K562 (cell line): ENCODE data around the gene DBF4B. TPM values are rescaled to one million over a fixed set of nuclear protein-coding genes. Genes with fewer than 3 reads are reported as not detected.

Experiments used
- ATAC-seq: fragments of 200-7000 bp; cut with Tn5 transposase; 3 replicates; pipeline ENCODE4 v1.9.1; 2020; ENCODE audit warnings: moderate library complexity
- BruUV-seq: library from RNA; stranded (reverse); fragments of 400-500 nt; replicated peaks from 2 replicates; lab custom pipeline; 2021; lab: Mats Ljungman, UMichigan
- CTCF ChIA-PET: fragments of 300-600 bp; formaldehyde crosslinking; extraction: SDS; loops from one replicate; lab custom pipeline; 2021; ENCODE audit warnings: low intra/inter-chr PET ratio; lab: Yijun Ruan, JAX
- POLR2A ChIA-PET: fragments of 300-600, 350-650 bp; sonication (Branson Sonifier 250); formaldehyde crosslinking; extraction: SDS; loops from one replicate; lab custom pipeline; 2021; ENCODE audit warnings: antibody characterized with exemption, inconsistent platforms; lab: Yijun Ruan, JAX
- DNase-seq, 4 experiments: peaks; one replicate each; pipeline versions ENCODE4 v3.0.0 to v3.0.0-alpha.2; 2011 to 2018; ENCODE audit warnings: low spot score in 3 of 4, mixed read lengths in 3 of 4; ENCODE audit errors: extremely low read depth in 1 of 4
- FAIRE-seq: peaks from 2 replicates; lab custom pipeline; 2011; peaks lifted over from hg19 to GRCh38; lab: Jason Lieb, UNC
- H2AFZ ChIP-seq: 2 replicates; pipeline ENCODE4 v1.6.0; 2011; ENCODE audit warnings: low read depth, low read length, control low read depth, inconsistent platforms
- H3K27ac ChIP-seq: fragments of 200-600 bp; 3 replicates; pipeline ENCODE4 v1.8.0; 2011; ENCODE audit warnings: low read depth, mild to moderate bottlenecking, control low read depth, inconsistent platforms, low read length, moderate library complexity, mixed read lengths; ENCODE audit errors: extremely low read depth
- H3K27me3 ChIP-seq, 2 experiments: fragments of 300-600 bp in 1 of 2; 2 replicates in 1 of 2; 3 replicates in 1 of 2; pipeline versions ENCODE4 v1.6.0 to v1.8.0; 2011; ENCODE audit warnings: inconsistent platforms in 2 of 2, low read length in 2 of 2, mild to moderate bottlenecking in 1 of 2, mixed read lengths in 1 of 2, moderate library complexity in 1 of 2; ENCODE audit not compliant: control insufficient read depth in 2 of 2, insufficient read depth in 2 of 2
- H3K36me3 ChIP-seq: fragments of 300-600 bp; 3 replicates; pipeline ENCODE4 v1.8.0; 2011; ENCODE audit warnings: mild to moderate bottlenecking, low read length, inconsistent platforms; ENCODE audit not compliant: control insufficient read depth, insufficient read depth
- H3K4me1 ChIP-seq, 2 experiments: fragments of 200-600 bp in 1 of 2; replicated peaks in 1 of 2; 2 replicates in 1 of 2; 3 replicates in 1 of 2; pipeline versions ENCODE4 v1.5.1 to v1.8.0; 2011; ENCODE audit warnings: inconsistent platforms in 2 of 2, low read length in 2 of 2, mild to moderate bottlenecking in 1 of 2, mixed read lengths in 1 of 2, moderate library complexity in 1 of 2; ENCODE audit not compliant: control insufficient read depth in 2 of 2, insufficient read depth in 2 of 2
- H3K4me2 ChIP-seq: 2 replicates; pipeline ENCODE4 v1.6.1; 2011; ENCODE audit warnings: low read length, control low read depth, inconsistent platforms, mixed read lengths; ENCODE audit not compliant: insufficient read depth
- H3K4me3 ChIP-seq: fragments of 200-600 bp; sonication (generic), shearing (Covaris generic); 2 replicates; pipeline ENCODE4 v1.5.1; 2016; ENCODE audit warnings: control low read depth, inconsistent platforms
- H3K79me2 ChIP-seq: fragments of 200-600 bp; 3 replicates; pipeline ENCODE4 v1.8.0; 2011; ENCODE audit warnings: low read length, inconsistent platforms; ENCODE audit not compliant: control insufficient read depth, insufficient read depth
- H3K9ac ChIP-seq, 2 experiments: 2 replicates each; pipeline versions ENCODE4 v1.6.0 to v1.6.1; 2011; ENCODE audit warnings: low read depth in 2 of 2, low read length in 2 of 2, control low read depth in 1 of 2, inconsistent platforms in 1 of 2, mild to moderate bottlenecking in 1 of 2, mixed read lengths in 1 of 2; ENCODE audit not compliant: insufficient read depth in 1 of 2
- H3K9me1 ChIP-seq: one replicate; pipeline ENCODE4 v1.6.0; 2011; ENCODE audit warnings: inconsistent platforms, mild to moderate bottlenecking, low read length, moderate library complexity; ENCODE audit not compliant: control insufficient read depth, insufficient read depth
- H3K9me3 ChIP-seq: replicated peaks from 2 replicates; pipeline ENCODE4 v1.5.1; 2011; ENCODE audit warnings: low read depth, low read length, inconsistent platforms; ENCODE audit not compliant: control insufficient read depth, insufficient read depth
- H4K20me1 ChIP-seq: replicated peaks from 2 replicates; pipeline ENCODE4 v1.6.1; 2011; ENCODE audit warnings: low read length, inconsistent platforms, mixed read lengths; ENCODE audit not compliant: control insufficient read depth, insufficient read depth
- ARID1B ChIP-seq: fragments of 450-650 bp; IDR thresholded peaks from 2 replicates; pipeline ENCODE4 v1.6.1; 2016; ENCODE audit warnings: antibody characterized with exemption, mild to moderate bottlenecking, inconsistent platforms
- BCLAF1 ChIP-seq, 2 experiments: fragments of 450-650 bp in 1 of 2; IDR thresholded peaks; 2 replicates each; pipeline ENCODE4 v1.6.1; 2011 to 2017; ENCODE audit warnings: low read depth in 2 of 2, antibody characterized with exemption in 1 of 2, borderline replicate concordance in 1 of 2, low read length in 1 of 2, mild to moderate bottlenecking in 1 of 2, mixed read lengths in 1 of 2; ENCODE audit not compliant: control insufficient read depth in 1 of 2
- CBX3 ChIP-seq, 2 experiments: IDR thresholded peaks; 1 replicate in 1 of 2; 2 replicates in 1 of 2; pipeline ENCODE4 v1.6.1; 2012; ENCODE audit warnings: inconsistent platforms in 2 of 2, low read length in 2 of 2, borderline replicate concordance in 1 of 2, control low read depth in 1 of 2
- ETV1 ChIP-seq: fragments of 450-650 bp; conservative IDR thresholded peaks from 2 replicates; pipeline ENCODE4 v1.6.1; 2016; ENCODE audit warnings: missing genetic modification characterization, control low read depth, low read depth, missing compliant biosample characterization
- MIER1 ChIP-seq: fragments of 450-650 bp; IDR thresholded peaks from 2 replicates; pipeline ENCODE4 v1.6.1; 2016; ENCODE audit warnings: antibody characterized with exemption, mild to moderate bottlenecking, low read depth
- MTF1 ChIP-seq: fragments of 250-450 bp; sonication (Bioruptor Pico); IDR thresholded peaks from 2 replicates; pipeline ENCODE4 v1.9.0; 2021; ENCODE audit warnings: moderate library complexity, mild to moderate bottlenecking, inconsistent platforms, borderline replicate concordance
- RCOR1 ChIP-seq, 2 experiments: IDR thresholded peaks; 2 replicates each; pipeline ENCODE4 v1.6.1; 2012; ENCODE audit warnings: low read depth in 2 of 2, low read length in 2 of 2, borderline replicate concordance in 1 of 2, improper control_type of control experiment in 1 of 2
- RFX5 ChIP-seq: IDR thresholded peaks from 2 replicates; pipeline ENCODE4 v1.6.1; 2011; ENCODE audit warnings: low read depth, mild to moderate bottlenecking, improper control_type of control experiment, low read length
- TCFL5 ChIP-seq: fragments of 250-450 bp; sonication (Bioruptor Pico); conservative IDR thresholded peaks from 2 replicates; pipeline ENCODE4 v1.6.1; 2021; ENCODE audit warnings: mild to moderate bottlenecking, moderate library complexity, matching md5 sums
- THAP7 ChIP-seq: fragments of 250-450 bp; sonication (Bioruptor Pico); IDR thresholded peaks from 2 replicates; pipeline ENCODE4 v1.5.0; 2021
- TOE1 ChIP-seq, 2 experiments: fragments of 450-650 bp in 1 of 2; sonication (generic) in 1 of 2; formaldehyde crosslinking in 1 of 2; IDR thresholded peaks; 2 replicates each; pipeline versions ENCODE4 v1.7.1 to v1.8.0; 2016 to 2022; ENCODE audit warnings: borderline replicate concordance in 2 of 2, mild to moderate bottlenecking in 2 of 2, antibody characterized with exemption in 1 of 2, inconsistent platforms in 1 of 2, low read depth in 1 of 2, missing genetic modification reagents in 1 of 2, moderate library complexity in 1 of 2
- ZNF165 ChIP-seq: fragments of 250-450 bp; sonication (Bioruptor Pico); IDR thresholded peaks from 2 replicates; pipeline ENCODE4 v1.4.0; 2020; ENCODE audit warnings: borderline replicate concordance
- ZNF512 ChIP-seq: IDR thresholded peaks from 2 replicates; pipeline ENCODE4 v1.6.1; 2016; ENCODE audit warnings: missing genetic modification characterization, missing compliant biosample characterization
- WGBS: fragments of 100-300 bp; shearing (Covaris generic); methylation state at CpG from one replicate; pipeline ENCODE4 v1.1.6; 2016; ENCODE audit warnings: low coverage, mixed read lengths; ENCODE audit not compliant: insufficient coverage; ENCODE audit errors: missing lambda C conversion rate; 5-methylcytosine and 5-hydroxymethylcytosine counted together
- in situ Hi-C: fragments of 300-500 bp; cut with MboI; formaldehyde crosslinking; loops from 4 replicates; pipeline ENCODE4 v1.15.0; 2018; ENCODE audit warnings: inconsistent platforms, mixed read lengths
- intact Hi-C: fragments of 100-400 bp; cut with micrococcal nuclease; formaldehyde crosslinking; loops from 2 replicates; pipeline ENCODE4 v1.14.2; 2022
- polyA plus RNA-seq, 8 experiments: library from polyadenylated mRNA; depleted of rRNA in 4 of 8; stranded (reverse) in 5 of 8; unstranded in 3 of 8; fragments of >200 nt; fragmentation: Nextera tagmentation in 2 of 8; fragmentation: Illumina TruSeq in 1 of 8; extraction: Ambion mirVana in 2 of 8; extraction: Trizol in 1 of 8; gene quantifications; 2 replicates each; pipeline versions ENCODE4 v1.2.1 to v1.2.3, GENCODE V29; 2011 to 2014; ENCODE audit warnings: inconsistent platforms in 1 of 8, missing spikeins in 1 of 8
- total RNA-seq, 7 experiments: library from RNA; depleted of rRNA in 6 of 7; stranded (reverse); fragments of >200 nt in 6 of 7; fragmentation: Illumina TruSeq in 2 of 7; extraction: Trizol in 2 of 7; gene quantifications; 2 replicates each; pipeline versions ENCODE4 v1.2.1 to v1.2.3, GENCODE V29; 2011 to 2021; ENCODE audit warnings: low replicate concordance in 1 of 7

DBF4B gene
- total and polyA plus RNA-seq, 9 of the 15 experiments (the other 6 are each of a cell fraction or from before 2014, with no cell fraction given): 2.5 to 26.9 (median 14.6) TPM

GRCh38 chr17:44672479-44673093 is 35.9 kb upstream of the DBF4B start (continued):
- TF ChIP-seq ZNF512 (tag): no peak

DNA sequence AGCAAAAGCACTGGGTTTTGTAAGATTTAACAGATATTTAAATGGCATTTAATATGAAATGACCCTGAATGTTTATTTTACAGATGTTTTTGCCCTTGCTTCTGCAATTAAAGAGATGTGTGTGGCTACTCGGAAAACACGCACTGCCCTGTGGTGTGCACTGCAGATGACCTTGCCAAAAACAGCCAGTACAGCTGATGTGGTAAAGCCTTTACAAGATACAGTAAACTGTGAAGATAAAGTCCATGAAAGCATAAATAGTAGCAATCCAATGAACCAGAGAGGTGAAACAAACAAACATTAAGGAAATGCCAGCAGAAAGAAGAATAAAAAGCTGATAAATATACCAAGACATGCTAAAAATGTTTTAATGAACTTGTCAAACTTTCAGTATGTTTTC is 34.6 kb upstream of the DBF4B start:
- intact Hi-C loops (no loop called here), in situ Hi-C loops (loop anchor here (5.0 kb wide), 1 partner anchor 142 kb away; no protein-coding TSS in a partner anchor)
- FAIRE-seq (no peak), DNase-seq (no peak), ATAC-seq (no peak)
- H3K4me3 ChIP-seq: no peak overlapping the region
- H3K36me3 ChIP-seq: peaks cover 10% of the 10 kb centered on the region; the same call in 2 of the 3 replicates
- BruUV-seq: no TSS peak
- CTCF ChIA-PET: no interaction called here
- H3K79me2 ChIP-seq: no peaks in the 10 kb centered on the region
- H3K9me3 ChIP-seq: no peaks in the 10 kb centered on the region
- H3K27me3 ChIP-seq: no peaks in the 10 kb centered on the region
- POLR2A ChIA-PET: no interaction called here
- 27% methylated on average over 2 of the region's 2 CpGs for WGBS
- no peak overlapping the region for H2AFZ ChIP-seq
- no peaks in the 10 kb centered on the region for H4K20me1 ChIP-seq
- H3K9ac ChIP-seq: no peak overlapping the region
- H3K4me1 ChIP-seq: no peaks in the 10 kb centered on the region
- TF ChIP-seq RFX5: no peak
- no peak for TF ChIP-seq TCFL5 (CRISPR knock-in tag)
- no peak for TF ChIP-seq THAP7
- no peak for TF ChIP-seq CBX3 (IDR thresholded peaks at IDR 0.05; ENCODE audit: borderline replicate concordance in 1 of 2, low read length in 2 of 2)
- no peak for TF ChIP-seq BCLAF1 (IDR thresholded peaks at IDR 0.05; ENCODE audit: borderline replicate concordance in 1 of 2, control insufficient read depth in 1 of 2, low read depth in 2 of 2, low read length in 1 of 2)
- TF ChIP-seq ARID1B: no peak
- no peak for TF ChIP-seq ETV1 (tag)
- no peak for TF ChIP-seq RCOR1 (IDR thresholded peaks at IDR 0.05; ENCODE audit: borderline replicate concordance in 1 of 2, low read depth in 2 of 2, low read length in 2 of 2)
- TF ChIP-seq TOE1 (IDR thresholded peaks at IDR 0.05; ENCODE audit: borderline replicate concordance): no peak
- no peak for TF ChIP-seq TOE1 (CRISPR knock-in tag; IDR thresholded peaks at IDR 0.05; ENCODE audit: borderline replicate concordance, low read depth)
- no peak for TF ChIP-seq MTF1
- no peak for TF ChIP-seq MIER1
- TF ChIP-seq ZNF165 (CRISPR knock-in tag): no peak
- H3K4me2 ChIP-seq: no peak overlapping the region
- no peaks in the 10 kb centered on the region for H3K9me1 ChIP-seq
- no peak overlapping the region for H3K27ac ChIP-seq
